ENCODE measurements around the gene ACSL6.

Gene ACSL6, protein sequence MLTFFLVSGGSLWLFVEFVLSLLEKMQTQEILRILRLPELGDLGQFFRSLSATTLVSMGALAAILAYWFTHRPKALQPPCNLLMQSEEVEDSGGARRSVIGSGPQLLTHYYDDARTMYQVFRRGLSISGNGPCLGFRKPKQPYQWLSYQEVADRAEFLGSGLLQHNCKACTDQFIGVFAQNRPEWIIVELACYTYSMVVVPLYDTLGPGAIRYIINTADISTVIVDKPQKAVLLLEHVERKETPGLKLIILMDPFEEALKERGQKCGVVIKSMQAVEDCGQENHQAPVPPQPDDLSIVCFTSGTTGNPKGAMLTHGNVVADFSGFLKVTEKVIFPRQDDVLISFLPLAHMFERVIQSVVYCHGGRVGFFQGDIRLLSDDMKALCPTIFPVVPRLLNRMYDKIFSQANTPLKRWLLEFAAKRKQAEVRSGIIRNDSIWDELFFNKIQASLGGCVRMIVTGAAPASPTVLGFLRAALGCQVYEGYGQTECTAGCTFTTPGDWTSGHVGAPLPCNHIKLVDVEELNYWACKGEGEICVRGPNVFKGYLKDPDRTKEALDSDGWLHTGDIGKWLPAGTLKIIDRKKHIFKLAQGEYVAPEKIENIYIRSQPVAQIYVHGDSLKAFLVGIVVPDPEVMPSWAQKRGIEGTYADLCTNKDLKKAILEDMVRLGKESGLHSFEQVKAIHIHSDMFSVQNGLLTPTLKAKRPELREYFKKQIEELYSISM

GRCh38 chr5:132011622-132012343 is at the start of gene ACSL6:
Gene ACSL6, minus strand, starts transcription at chr5:132011658. Its CDS starts 105 bp downstream, at chr5:132011553.
- DNase-seq (ENCODE audit: low read depth, low spot score): no peak
- H3K27ac ChIP-seq: no peak within 1 kb of the TSS

DNA sequence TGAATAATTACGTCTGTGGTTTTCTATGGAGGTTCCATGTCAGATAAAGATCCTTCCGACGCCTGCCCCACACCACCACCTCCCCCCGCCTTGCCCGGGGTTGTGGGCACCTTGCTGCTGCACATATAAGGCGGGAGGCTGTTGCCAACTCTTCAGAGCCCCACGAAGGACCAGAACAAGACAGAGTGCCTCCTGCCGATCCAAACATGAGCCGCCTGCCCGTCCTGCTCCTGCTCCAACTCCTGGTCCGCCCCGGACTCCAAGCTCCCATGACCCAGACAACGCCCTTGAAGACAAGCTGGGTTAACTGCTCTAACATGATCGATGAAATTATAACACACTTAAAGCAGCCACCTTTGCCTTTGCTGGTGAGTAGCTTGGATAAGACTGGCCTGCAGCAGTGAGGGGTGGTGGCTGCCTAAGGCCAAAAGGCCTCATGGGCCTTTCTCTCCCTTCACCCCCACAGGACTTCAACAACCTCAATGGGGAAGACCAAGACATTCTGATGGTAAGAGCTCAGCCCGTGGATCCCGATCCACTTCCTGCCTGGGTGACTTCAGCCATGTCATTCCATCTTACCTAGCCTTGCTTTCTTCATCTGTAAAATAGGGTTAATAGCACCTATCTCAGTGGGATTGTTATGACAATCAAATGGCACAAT is 49.2 kb upstream of the ACSL6 start, which contains the start of gene IL3:
IL3 (plus strand) TSS at position 155 of the 661 bp plus-strand sequence; CDS start at position 207, 52 bp downstream.
- no peak for DNase-seq (ENCODE audit: low read depth, low spot score)

GRCh38 chr5:132059696-132060500 is 48.4 kb upstream of the ACSL6 start:
- no peak for DNase-seq (ENCODE audit: low read depth, low spot score)
- no peak overlapping the region for H3K27ac ChIP-seq

More for the DNA sequence above, 49.2 kb upstream of the ACSL6 start, which contains the start of gene IL3:
- H3K27ac ChIP-seq: no peak within 1 kb of the TSS

DNA sequence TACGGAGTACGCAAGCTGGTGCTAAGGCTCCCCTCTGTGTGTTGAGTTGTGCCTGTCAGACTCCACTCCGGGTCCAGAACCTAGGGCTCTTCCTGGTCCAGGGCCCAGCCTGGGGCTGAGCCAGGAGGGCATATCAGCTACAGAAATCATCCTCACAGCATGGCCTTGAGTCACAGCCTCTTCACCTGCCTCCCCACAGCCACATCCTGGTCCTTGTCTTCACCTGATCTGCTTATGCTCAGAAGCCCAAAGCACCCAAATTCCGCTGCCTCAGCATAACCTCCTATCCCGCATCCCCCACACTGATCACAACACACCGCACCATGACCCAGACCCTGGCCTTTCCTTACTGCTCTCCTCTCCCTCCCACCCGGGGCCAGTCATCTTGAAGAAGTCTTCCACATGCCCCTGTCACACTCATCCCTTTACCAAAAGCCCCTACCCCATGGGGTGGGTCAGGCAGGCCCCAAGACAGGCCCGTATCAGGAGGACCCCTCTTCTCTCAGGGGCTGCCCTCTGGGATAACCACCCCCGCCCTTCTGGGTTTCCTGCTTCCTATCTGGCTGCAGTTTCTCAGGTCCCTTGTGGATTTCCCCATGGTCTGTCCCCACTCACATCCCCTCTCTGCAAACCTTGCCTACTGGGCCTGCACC is 47.7 kb upstream of the ACSL6 start:
- no peak for DNase-seq (ENCODE audit: low read depth, low spot score)
- H3K27ac ChIP-seq: no peak overlapping the region

DNA sequence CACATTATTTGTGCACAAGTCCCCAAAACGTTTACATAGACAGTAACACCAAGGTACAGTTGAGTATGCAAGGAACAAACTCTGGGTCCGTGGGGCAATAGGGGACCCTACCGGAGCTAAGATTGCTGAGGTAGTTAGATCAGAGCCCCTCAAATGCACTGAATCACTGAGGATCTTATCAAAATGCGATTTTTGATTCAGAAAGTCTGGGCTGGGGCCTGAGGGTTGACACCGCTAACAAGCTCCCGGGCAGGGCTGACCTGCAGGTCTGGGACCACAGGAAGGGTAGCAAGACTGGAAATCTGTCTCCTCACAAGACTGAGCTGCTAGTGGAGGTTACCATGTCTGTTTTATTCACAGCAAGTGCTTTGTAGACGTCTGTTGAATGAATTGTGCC is 47.2 kb upstream of the ACSL6 start:
- no peak overlapping the region for H3K27ac ChIP-seq
- no peak for DNase-seq (ENCODE audit: low read depth, low spot score)

- no peak for DNase-seq (ENCODE audit: low read depth, low spot score)
- H3K27ac ChIP-seq: no peak overlapping the region
Measured at GRCh38 chr5:132057498-132058255, 46.2 kb upstream of the ACSL6 start.

DNA sequence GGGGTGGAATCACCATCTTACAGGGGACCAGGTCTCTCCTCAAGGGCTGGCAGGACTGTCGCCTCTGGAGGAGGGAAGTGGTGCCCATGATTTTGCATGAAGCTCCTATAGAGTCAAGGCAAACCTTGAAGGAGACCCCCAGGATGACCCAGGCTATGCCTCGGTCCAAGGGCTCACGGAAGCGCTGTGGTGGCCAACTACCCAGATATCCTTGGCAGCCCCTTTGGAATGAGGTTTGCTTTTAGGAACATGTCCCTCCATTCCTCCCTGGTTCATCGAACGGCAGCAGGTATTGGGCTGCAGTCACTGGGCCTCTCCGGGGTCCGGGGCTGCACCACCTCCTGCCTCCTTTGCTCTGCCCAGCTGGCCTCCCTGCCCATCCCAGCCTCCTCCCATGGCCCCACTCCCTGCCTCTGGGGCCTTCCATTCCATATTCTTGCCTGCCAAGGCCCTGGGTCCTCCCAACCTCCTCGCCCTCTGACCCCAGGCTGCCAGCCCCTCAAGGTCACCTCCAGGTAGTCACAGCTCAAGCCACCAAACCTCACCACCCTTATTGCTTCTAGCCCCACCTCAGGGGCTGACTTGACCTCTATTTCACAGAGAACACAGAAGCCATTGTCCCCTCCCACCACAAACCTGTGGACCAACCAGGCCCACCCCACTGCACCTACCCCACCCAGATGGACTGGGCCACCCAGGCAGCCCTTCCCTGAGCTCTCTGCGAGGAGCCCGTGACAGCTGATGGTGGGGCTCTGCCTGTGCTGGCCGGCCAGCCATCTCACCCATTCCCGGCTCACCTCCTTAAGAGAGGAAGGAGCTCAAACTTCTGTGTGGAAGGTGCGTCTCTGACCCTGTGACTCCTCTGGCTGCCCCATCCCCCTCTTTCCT is 45.4 kb upstream of the ACSL6 start:
- no peak overlapping the region for H3K27ac ChIP-seq
- no peak for DNase-seq (ENCODE audit: low read depth, low spot score)

- H3K27ac ChIP-seq: no peak overlapping the region
- DNase-seq (ENCODE audit: low read depth, low spot score): no peak
Measured at GRCh38 chr5:132055808-132056609, 44.6 kb upstream of the ACSL6 start.

- DNase-seq (ENCODE audit: low read depth, low spot score): no peak
- H3K27ac ChIP-seq: no peak overlapping the region
Measured at GRCh38 chr5:132055441-132055807, 44.0 kb upstream of the ACSL6 start.

DNA sequence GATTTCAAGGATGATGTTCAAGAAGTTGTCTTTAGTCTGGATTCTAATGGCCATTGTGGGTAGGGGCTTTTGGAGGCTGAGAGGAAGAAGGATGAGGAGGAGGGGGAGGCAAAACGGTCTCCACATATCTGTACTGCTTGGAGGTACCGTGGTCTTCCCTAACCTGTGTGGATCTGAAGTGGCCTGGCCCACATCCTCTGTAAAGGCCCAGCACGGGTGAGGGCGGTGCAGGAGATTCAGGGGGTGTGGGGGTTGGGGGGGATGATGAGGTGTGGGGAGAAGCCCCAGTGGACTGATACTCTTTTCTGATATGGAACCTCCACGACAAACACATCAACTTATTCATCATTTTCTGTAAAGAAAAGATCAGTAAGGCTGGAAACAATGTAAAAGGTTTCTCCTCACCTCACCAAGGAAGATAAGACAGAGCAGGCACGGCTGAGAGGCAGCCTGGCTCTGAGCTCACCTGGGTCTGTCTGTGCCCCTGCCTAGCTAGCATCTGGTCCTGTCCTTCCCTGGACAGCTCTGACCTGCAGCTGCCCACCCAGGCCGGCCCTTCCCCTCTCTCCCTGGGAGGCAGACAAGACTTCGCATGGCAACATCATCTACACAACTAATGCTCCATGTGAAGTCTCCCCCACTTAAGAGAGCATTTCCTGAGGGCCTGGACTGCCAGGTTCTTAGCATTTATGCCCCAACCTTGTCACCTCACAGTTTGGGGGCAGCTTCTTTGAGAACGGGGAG is 43.4 kb upstream of the ACSL6 start:
- no peak overlapping the region for H3K27ac ChIP-seq
- no peak for DNase-seq (ENCODE audit: low read depth, low spot score)

GRCh38 chr5:132054031-132054696 is 42.7 kb upstream of the ACSL6 start:
- DNase-seq (ENCODE audit: low read depth, low spot score): no peak
- H3K27ac ChIP-seq: no peak overlapping the region

DNA sequence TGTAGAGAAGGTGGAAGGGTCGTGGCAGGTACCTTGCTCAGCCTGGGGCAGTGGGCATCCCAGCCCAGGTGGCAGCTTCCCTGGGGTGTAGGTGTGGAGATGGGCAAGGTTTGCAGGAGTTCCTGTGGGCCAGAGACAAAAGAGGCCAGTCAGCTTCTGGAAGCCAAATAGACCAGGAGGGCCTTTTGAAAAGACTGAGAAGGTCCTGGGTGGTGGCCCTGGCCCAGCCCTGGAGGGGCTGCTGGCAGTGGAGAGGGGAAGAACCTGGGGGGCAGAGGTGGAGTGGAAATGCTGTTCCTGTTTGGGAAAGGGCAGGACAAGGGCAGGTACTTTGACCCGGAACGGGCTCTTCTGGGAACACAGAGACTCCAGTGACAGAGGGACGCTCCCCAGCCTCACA is 42.0 kb upstream of the ACSL6 start:
- no peak for DNase-seq (ENCODE audit: low read depth, low spot score)
- no peak overlapping the region for H3K27ac ChIP-seq

DNA sequence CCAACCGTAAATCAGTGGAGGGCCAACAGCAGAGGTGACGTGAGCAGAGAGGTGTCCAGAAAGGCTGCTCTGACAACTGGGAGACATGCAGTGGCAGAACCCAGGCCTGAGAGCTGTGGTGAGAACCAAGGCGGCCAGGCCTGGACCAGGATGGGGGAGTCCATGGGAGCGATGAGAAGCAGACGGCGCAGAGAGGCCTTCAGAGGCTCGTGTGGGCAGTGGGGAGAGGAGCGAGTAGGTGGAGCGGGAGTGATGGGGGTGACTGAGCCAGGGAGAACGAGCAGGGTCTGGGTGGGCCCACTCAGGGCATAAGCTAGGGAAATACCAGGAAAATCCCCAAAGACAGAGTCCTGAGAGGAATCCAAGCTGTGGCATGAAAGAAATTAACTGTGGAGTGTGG is 41.1 kb upstream of the ACSL6 start:
- DNase-seq (ENCODE audit: low read depth, low spot score): no peak
- no peak overlapping the region for H3K27ac ChIP-seq

GRCh38 chr5:132050661-132051552 is 39.4 kb upstream of the ACSL6 start:
- no peak for DNase-seq (ENCODE audit: low read depth, low spot score)
- no peak overlapping the region for H3K27ac ChIP-seq

Measured in epithelial cell of prostate (primary cell).